CD4-positive, alpha-beta T cell (primary cell): Measurements from ENCODE around the gene VSTM2B. TPM values are rescaled to one million over a fixed set of nuclear protein-coding genes. Genes with fewer than 3 reads are reported as not detected.

Experiments
- ATAC-seq: fragments of 200-7000 bp; cut with Tn5 transposase; one replicate; pipeline ENCODE4 v1.10.0; 2022; ENCODE audit warnings: mild to moderate bottlenecking; ENCODE audit not compliant: poor library complexity
- CTCF ChIA-PET: fragments of 350-600 bp; sonication (Branson Sonifier 250); formaldehyde crosslinking; loops from one replicate; lab custom pipeline; 2021; ENCODE audit warnings: antibody characterized with exemption, inconsistent platforms; lab: Charles Lee
- POLR2A ChIA-PET: fragments of 350-600 bp; sonication (Branson Sonifier 250); formaldehyde crosslinking; loops from one replicate; lab custom pipeline; 2021; ENCODE audit warnings: antibody characterized with exemption, inconsistent platforms; lab: Charles Lee
- DNase-seq, 14 experiments: peaks; one replicate each; pipeline ENCODE4 v3.0.0-alpha.2; 2013 to 2020; ENCODE audit warnings: mixed read lengths in 2 of 14
- H3K27ac ChIP-seq, 2 donors: one replicate each; pipeline versions ENCODE4 v1.5.1 to v1.7.0; 2013; ENCODE audit warnings: low read length in 2 of 2, low read depth in 1 of 2, mild to moderate bottlenecking in 1 of 2
- H3K27me3 ChIP-seq, 2 experiments: 1 replicate in 1 of 2; 2 replicates in 1 of 2; pipeline versions ENCODE4 v1.6.1 to v1.7.0; 2013; ENCODE audit warnings: low read length in 2 of 2, control low read depth in 1 of 2, mild to moderate bottlenecking in 1 of 2, moderate library complexity in 1 of 2; ENCODE audit not compliant: insufficient read depth in 2 of 2, control insufficient read depth in 1 of 2
- H3K36me3 ChIP-seq: one replicate; pipeline ENCODE4 v1.6.1; 2013; ENCODE audit warnings: low read length, control low read depth; ENCODE audit not compliant: insufficient read depth
- H3K4me1 ChIP-seq: one replicate; pipeline ENCODE4 v1.6.1; 2013; ENCODE audit warnings: low read length, control low read depth; ENCODE audit not compliant: insufficient read depth
- H3K4me3 ChIP-seq: one replicate; pipeline ENCODE4 v1.5.1; 2013; ENCODE audit warnings: mild to moderate bottlenecking, low read length, moderate library complexity
- H3K9me3 ChIP-seq, 2 experiments: 1 replicate in 1 of 2; 2 replicates in 1 of 2; pipeline versions ENCODE4 v1.6.1 to v1.7.0; 2013; ENCODE audit warnings: low read length in 2 of 2, mild to moderate bottlenecking in 2 of 2, control low read depth in 1 of 2, moderate library complexity in 1 of 2; ENCODE audit not compliant: control insufficient read depth in 1 of 2, insufficient read depth in 1 of 2
- H3K27ac Mint-ChIP-seq: one replicate; pipeline ENCODE4 v1.8.0; 2020; ENCODE audit warnings: mixed read lengths
- H3K27me3 Mint-ChIP-seq: one replicate; pipeline ENCODE4 v1.8.0; 2021; ENCODE audit warnings: mixed read lengths
- H3K36me3 Mint-ChIP-seq: one replicate; pipeline ENCODE4 v1.8.0; 2021; ENCODE audit warnings: low read depth, mixed read lengths
- H3K4me1 Mint-ChIP-seq: one replicate; pipeline ENCODE4 v1.8.0; 2021; ENCODE audit warnings: low read depth, mixed read lengths
- H3K4me3 Mint-ChIP-seq: one replicate; pipeline ENCODE4 v1.8.0; 2020; ENCODE audit warnings: mild to moderate bottlenecking, mixed read lengths
- H3K9me3 Mint-ChIP-seq: one replicate; pipeline ENCODE4 v1.8.0; 2020; ENCODE audit warnings: mixed read lengths
- CTCF ChIP-seq: fragments of 200-600 bp; IDR thresholded peaks from one replicate; pipeline ENCODE4 v1.8.0; 2022; ENCODE audit warnings: antibody characterized with exemption, mild to moderate bottlenecking
- intact Hi-C, 2 experiments: fragments of 100-400 bp; cut with DNase I in 1 of 2; cut with micrococcal nuclease in 1 of 2; formaldehyde crosslinking; loops; one replicate each; pipeline versions ENCODE4 v1.15.1 to v1.9.0; 2023 to 2025; cut with DNase I, micrococcal nuclease
- total RNA-seq, 174 experiments: library from RNA in 2 of 174; stranded (reverse) in 2 of 174; gene quantifications; one replicate each; pipeline ENCODE4 v1.2.3 and lab custom pipeline; 2021 to 2026

The VSTM2B gene
- total RNA-seq, 2 experiments from 2014 or later: not detected

GRCh38 chr19:29577649-29577963 is 51.8 kb downstream of the VSTM2B start:
- Mint-ChIP-seq H3K27me3 (peaks cover 75% of the 10 kb centered on the region), H3K4me3 (no peak overlapping the region), H3K27ac (no peak overlapping the region), H3K36me3 (no peaks in the 10 kb centered on the region), H3K4me1 (no peaks in the 10 kb centered on the region), H3K9me3 (peaks cover 3% of the 10 kb centered on the region)
- ChIA-PET POLR2A (no interaction called here), CTCF (no interaction called here)
- Histone ChIP-seq H3K27me3 (peaks cover 6 to 29% of the 10 kb centered on the region in 2 experiments), H3K27ac (no peak overlapping the region), H3K4me3 (no peak overlapping the region), H3K9me3 (peaks cover 0 to 3% of the 10 kb centered on the region in 2 experiments), H3K36me3 (no peaks in the 10 kb centered on the region), H3K4me1 (no peaks in the 10 kb centered on the region)
- intact Hi-C loops: no loop called here
- DNase-seq (no peak), ATAC-seq (no peak)
- TF ChIP-seq CTCF: no peak

GRCh38 chr19:29578349-29578748 is 52.6 kb downstream of the VSTM2B start:
- no peak for DNase-seq
- Mint-ChIP-seq H3K27me3 (peaks cover 74% of the 10 kb centered on the region), H3K36me3 (no peaks in the 10 kb centered on the region), H3K27ac (no peak overlapping the region), H3K4me3 (no peak overlapping the region), H3K4me1 (no peaks in the 10 kb centered on the region), H3K9me3 (peaks cover 3% of the 10 kb centered on the region)
- intact Hi-C loops: no loop called here
- ChIA-PET POLR2A (no interaction called here), CTCF (no interaction called here)
- Histone ChIP-seq H3K36me3 (no peaks in the 10 kb centered on the region), H3K9me3 (peaks cover 0 to 3% of the 10 kb centered on the region in 2 experiments), H3K27ac (no peak overlapping the region), H3K4me1 (no peaks in the 10 kb centered on the region), H3K27me3 (peaks cover 6 to 29% of the 10 kb centered on the region in 2 experiments), H3K4me3 (no peak overlapping the region)
- TF ChIP-seq CTCF: no peak
- no peak for ATAC-seq

GRCh38 chr19:29579308-29579910 is 53.6 kb downstream of the VSTM2B start:
- no peaks in the 10 kb centered on the region for H3K36me3 ChIP-seq
- H3K27me3 ChIP-seq: peaks cover 3 to 29% of the 10 kb centered on the region in 2 experiments
- no peak overlapping the region for H3K4me3 Mint-ChIP-seq
- CTCF ChIA-PET: no interaction called here
- no peak overlapping the region for H3K4me3 ChIP-seq
- H3K27me3 Mint-ChIP-seq: peaks cover 66% of the 10 kb centered on the region
- H3K27ac ChIP-seq: no peak overlapping the region
- no peaks in the 10 kb centered on the region for H3K36me3 Mint-ChIP-seq
- peaks cover 3% of the 10 kb centered on the region for H3K9me3 Mint-ChIP-seq
- no peak for TF ChIP-seq CTCF
- POLR2A ChIA-PET: no interaction called here
- no peaks in the 10 kb centered on the region for H3K4me1 Mint-ChIP-seq
- H3K4me1 ChIP-seq: no peaks in the 10 kb centered on the region
- no peak overlapping the region for H3K27ac Mint-ChIP-seq
- DNase-seq: no peak
- no peak for ATAC-seq
- intact Hi-C loops: no loop called here
- H3K9me3 ChIP-seq: peaks cover 0 to 3% of the 10 kb centered on the region in 2 experiments
